Osteocyte (in vitro differentiated cells): ENCODE data around the gene STK33. TPM values are rescaled to one million over a fixed set of nuclear protein-coding genes. Genes with fewer than 3 reads are reported as not detected.

Source experiments
- DNase-seq: peaks from one replicate; pipeline ENCODE4 v3.0.0; 2021; ENCODE audit warnings: mixed read lengths; ENCODE audit not compliant: unreplicated experiment; ENCODE audit errors: extremely low spot score
- H3K27ac Mint-ChIP-seq: one replicate; pipeline ENCODE4 v1.8.0; 2021; ENCODE audit warnings: mild to moderate bottlenecking, mixed read lengths; ENCODE audit not compliant: unreplicated experiment
- H3K27me3 Mint-ChIP-seq: one replicate; pipeline ENCODE4 v1.8.0; 2021; ENCODE audit warnings: mixed read lengths; ENCODE audit not compliant: unreplicated experiment
- H3K36me3 Mint-ChIP-seq: one replicate; pipeline ENCODE4 v1.8.0; 2021; ENCODE audit warnings: mixed read lengths; ENCODE audit not compliant: unreplicated experiment
- H3K4me1 Mint-ChIP-seq: one replicate; pipeline ENCODE4 v1.8.0; 2021; ENCODE audit warnings: mixed read lengths; ENCODE audit not compliant: unreplicated experiment
- H3K4me3 Mint-ChIP-seq: one replicate; pipeline ENCODE4 v1.8.0; 2021; ENCODE audit warnings: mild to moderate bottlenecking, moderate library complexity, mixed read lengths; ENCODE audit not compliant: unreplicated experiment
- H3K9me3 Mint-ChIP-seq: one replicate; pipeline ENCODE4 v1.8.0; 2021; ENCODE audit warnings: mixed read lengths; ENCODE audit not compliant: unreplicated experiment
- CTCF ChIP-seq: fragments of 200-600 bp; sonication (generic); IDR thresholded peaks from 2 replicates; pipeline ENCODE4 v1.5.0; 2021; ENCODE audit warnings: antibody characterized with exemption, mild to moderate bottlenecking, moderate library complexity
- total RNA-seq: library from RNA; stranded (reverse); gene quantifications from 2 replicates; pipeline ENCODE4 v1.2.1, GENCODE V29; 2021

Gene STK33
- total RNA-seq, 1 donor from 2014 or later, result 1.3 TPM

- Mint-ChIP-seq H3K27me3 (peaks cover 11% of the 10 kb centered on the region), H3K4me3 (no peak overlapping the region), H3K9me3 (no peaks in the 10 kb centered on the region), H3K4me1 (no peaks in the 10 kb centered on the region), H3K27ac (no peak overlapping the region), H3K36me3 (no peaks in the 10 kb centered on the region)
- no peak for TF ChIP-seq CTCF
- DNase-seq, result no peak
These were observed 230.1 kb downstream of the STK33 start for GRCh38 chr11:8363921-8364320.

GRCh38 chr11:8362899-8363298 lies 231.1 kb downstream of the STK33 start:
- Mint-ChIP-seq H3K9me3 (no peaks in the 10 kb centered on the region), H3K27ac (no peak overlapping the region), H3K27me3 (peaks cover 11% of the 10 kb centered on the region), H3K4me1 (no peaks in the 10 kb centered on the region), H3K36me3 (no peaks in the 10 kb centered on the region), H3K4me3 (no peak overlapping the region)
- no peak for TF ChIP-seq CTCF
- DNase-seq, result no peak

GRCh38 chr11:8362491-8362890 lies 231.5 kb downstream of the STK33 start:
- Mint-ChIP-seq H3K9me3 (no peaks in the 10 kb centered on the region), H3K27me3 (peaks cover 11% of the 10 kb centered on the region), H3K36me3 (no peaks in the 10 kb centered on the region), H3K4me3 (no peak overlapping the region), H3K27ac (no peak overlapping the region), H3K4me1 (no peaks in the 10 kb centered on the region)
- no peak for TF ChIP-seq CTCF
- DNase-seq, result no peak

GRCh38 chr11:8361664-8362210 lies 232.3 kb downstream of the STK33 start:
- no peak for DNase-seq
- Mint-ChIP-seq H3K36me3 (no peaks in the 10 kb centered on the region), H3K27me3 (peaks cover 11% of the 10 kb centered on the region)

GRCh38 chr11:8361206-8361605 lies 232.8 kb downstream of the STK33 start:
- no peak for TF ChIP-seq CTCF
- no peak for DNase-seq
- Mint-ChIP-seq H3K4me1 (no peaks in the 10 kb centered on the region), H3K27me3 (peaks cover 11% of the 10 kb centered on the region), H3K36me3 (no peaks in the 10 kb centered on the region), H3K9me3 (no peaks in the 10 kb centered on the region), H3K27ac (no peak overlapping the region), H3K4me3 (no peak overlapping the region)

More at GRCh38 chr11:8361664-8362210, 232.3 kb downstream of the STK33 start:
- TF ChIP-seq CTCF, result no peak
- H3K4me1 Mint-ChIP-seq, result no peaks in the 10 kb centered on the region
- no peak overlapping the region for H3K4me3 Mint-ChIP-seq
- no peaks in the 10 kb centered on the region for H3K9me3 Mint-ChIP-seq
- H3K27ac Mint-ChIP-seq, result no peak overlapping the region
